Neuronal stem cell (in vitro differentiated cells): ENCODE data around the gene NDP.
A peak's percentile ranks its signal among the peaks of the same experiment; 100 is the strongest.

ENCODE experiments used
- DNase-seq: peaks from one replicate; pipeline ENCODE4 v3.0.0-alpha.2; 2013; ENCODE audit warnings: low spot score
- H2AFZ ChIP-seq: one replicate; pipeline ENCODE4 v1.6.1; 2013; ENCODE audit warnings: mild to moderate bottlenecking, low read length, inconsistent platforms
- H2AK5ac ChIP-seq: 2 replicates; pipeline ENCODE4 v1.6.1; 2013; ENCODE audit warnings: low read depth, mild to moderate bottlenecking, inconsistent platforms, low read length, moderate library complexity, mixed read lengths
- H2BK120ac ChIP-seq: 2 replicates; pipeline ENCODE4 v1.6.1; 2013; ENCODE audit warnings: low read depth, mild to moderate bottlenecking, inconsistent platforms, low read length, moderate library complexity, mixed read lengths
- H2BK12ac ChIP-seq: one replicate; pipeline ENCODE4 v1.6.1; 2013; ENCODE audit warnings: low read length, inconsistent platforms
- H2BK15ac ChIP-seq: 2 replicates; pipeline ENCODE4 v1.6.1; 2013; ENCODE audit warnings: mild to moderate bottlenecking, low read length, inconsistent platforms, mixed read lengths
- H2BK5ac ChIP-seq: one replicate; pipeline ENCODE4 v1.6.1; 2013; ENCODE audit warnings: inconsistent platforms, mild to moderate bottlenecking, low read length, moderate library complexity
- H3K14ac ChIP-seq: one replicate; pipeline ENCODE4 v1.6.1; 2013; ENCODE audit warnings: low read length, inconsistent platforms
- H3K18ac ChIP-seq: 2 replicates; pipeline ENCODE4 v1.6.1; 2013; ENCODE audit warnings: low read length, inconsistent platforms
- H3K23ac ChIP-seq: 2 replicates; pipeline ENCODE4 v1.6.1; 2013; ENCODE audit warnings: low read depth, mild to moderate bottlenecking, mixed read lengths, low read length, inconsistent platforms; ENCODE audit not compliant: poor library complexity
- H3K27ac ChIP-seq: replicated peaks from 3 replicates; pipeline ENCODE4 v1.5.1; 2013; ENCODE audit warnings: low read length, inconsistent platforms
- H3K27me3 ChIP-seq, 3 experiments: 2 replicates each; pipeline ENCODE4 v1.6.1; 2013; ENCODE audit warnings: low read length in 3 of 3, mild to moderate bottlenecking in 2 of 3, inconsistent platforms in 1 of 3, low read depth in 1 of 3, mixed read lengths in 1 of 3, moderate library complexity in 1 of 3; ENCODE audit not compliant: control insufficient read depth in 3 of 3, insufficient read depth in 3 of 3
- H3K36me3 ChIP-seq, 2 donors: replicated peaks in 1 of 2; 2 replicates each; pipeline ENCODE4 v1.6.1; 2013; ENCODE audit warnings: low read length in 2 of 2; ENCODE audit not compliant: control insufficient read depth in 2 of 2, insufficient read depth in 2 of 2
- H3K4ac ChIP-seq: 2 replicates; pipeline ENCODE4 v1.6.1; 2013; ENCODE audit warnings: inconsistent platforms, mild to moderate bottlenecking, low read length, moderate library complexity
- H3K4me1 ChIP-seq, 2 donors: 1 replicate in 1 of 2; 2 replicates in 1 of 2; pipeline ENCODE4 v1.6.1; 2013; ENCODE audit warnings: low read length in 2 of 2, low read depth in 1 of 2; ENCODE audit not compliant: control insufficient read depth in 2 of 2, insufficient read depth in 1 of 2
- H3K4me2 ChIP-seq: one replicate; pipeline ENCODE4 v1.6.1; 2013; ENCODE audit warnings: mild to moderate bottlenecking, low read length, inconsistent platforms; ENCODE audit not compliant: insufficient read depth, poor library complexity, severe bottlenecking
- H3K4me3 ChIP-seq, 2 donors: 2 replicates each; pipeline ENCODE4 v1.5.1; 2013; ENCODE audit warnings: low read length in 2 of 2, mild to moderate bottlenecking in 2 of 2, inconsistent platforms in 1 of 2, moderate library complexity in 1 of 2
- H3K79me1 ChIP-seq: one replicate; pipeline ENCODE4 v1.6.1; 2013; ENCODE audit warnings: low read depth, mild to moderate bottlenecking, inconsistent platforms, low read length, moderate library complexity
- H3K9ac ChIP-seq: one replicate; pipeline ENCODE4 v1.6.1; 2013; ENCODE audit warnings: mild to moderate bottlenecking, low read depth, low read length, inconsistent platforms; ENCODE audit not compliant: poor library complexity
- H3K9me3 ChIP-seq, 2 donors: replicated peaks in 1 of 2; 2 replicates each; pipeline versions ENCODE3 to v1.6.1; 2013; ENCODE audit warnings: low read length in 2 of 2, mild to moderate bottlenecking in 2 of 2, inconsistent platforms in 1 of 2, low read depth in 1 of 2, mixed read lengths in 1 of 2, moderate library complexity in 1 of 2; ENCODE audit not compliant: control insufficient read depth in 2 of 2, insufficient read depth in 1 of 2
- H4K8ac ChIP-seq: one replicate; pipeline ENCODE4 v1.6.1; 2013; ENCODE audit warnings: low read depth, mild to moderate bottlenecking, inconsistent platforms, low read length, moderate library complexity
- H4K91ac ChIP-seq: one replicate; pipeline ENCODE4 v1.6.1; 2013; ENCODE audit warnings: low read length, low read depth, mild to moderate bottlenecking, inconsistent platforms; ENCODE audit not compliant: poor library complexity
- WGBS, 2 donors: extraction: QIAGEN DNeasy Blood & Tissue Kit; methylation state at CpG; one replicate each; pipeline ENCODE4 v1.1.7; 2013; ENCODE audit warnings: missing lambda C conversion rate in 2 of 2, mixed read lengths in 1 of 2; ENCODE audit not compliant: insufficient read length in 2 of 2, insufficient replicate concordance in 1 of 2; ENCODE audit errors: extremely low coverage in 2 of 2; 5-methylcytosine and 5-hydroxymethylcytosine counted together

Gene NDP

GRCh38 chrX:43953218-43953617 is 20.0 kb downstream of the NDP start:
- no peak overlapping the region for H3K27ac ChIP-seq
- no peaks in the 10 kb centered on the region for H3K36me3 ChIP-seq
- no peaks in the 10 kb centered on the region for H3K4me1 ChIP-seq
- H3K4ac ChIP-seq, result no peak overlapping the region
- H4K91ac ChIP-seq, result no peak overlapping the region
- no peak overlapping the region for H2BK12ac ChIP-seq
- H3K23ac ChIP-seq, result no peak overlapping the region
- DNase-seq, result no peak
- no peaks in the 10 kb centered on the region for H3K79me1 ChIP-seq
- H2BK15ac ChIP-seq, result no peak overlapping the region
- no peak overlapping the region for H3K4me2 ChIP-seq
- H3K27me3 ChIP-seq, result no peaks in the 10 kb centered on the region
- H2AK5ac ChIP-seq, result no peak overlapping the region
- no peak overlapping the region for H3K4me3 ChIP-seq
- no peak overlapping the region for H3K9ac ChIP-seq
- no peak overlapping the region for H2BK120ac ChIP-seq
- WGBS, 2 donors, result no CpG with 5 or more reads among the region's 3 CpGs
- no peak overlapping the region for H2BK5ac ChIP-seq
- H3K9me3 ChIP-seq, result no peaks in the 10 kb centered on the region
- H3K18ac ChIP-seq, result no peak overlapping the region
- no peak overlapping the region for H2AFZ ChIP-seq
- H3K14ac ChIP-seq, result no peak overlapping the region
- H4K8ac ChIP-seq, result no peak overlapping the region

DNA sequence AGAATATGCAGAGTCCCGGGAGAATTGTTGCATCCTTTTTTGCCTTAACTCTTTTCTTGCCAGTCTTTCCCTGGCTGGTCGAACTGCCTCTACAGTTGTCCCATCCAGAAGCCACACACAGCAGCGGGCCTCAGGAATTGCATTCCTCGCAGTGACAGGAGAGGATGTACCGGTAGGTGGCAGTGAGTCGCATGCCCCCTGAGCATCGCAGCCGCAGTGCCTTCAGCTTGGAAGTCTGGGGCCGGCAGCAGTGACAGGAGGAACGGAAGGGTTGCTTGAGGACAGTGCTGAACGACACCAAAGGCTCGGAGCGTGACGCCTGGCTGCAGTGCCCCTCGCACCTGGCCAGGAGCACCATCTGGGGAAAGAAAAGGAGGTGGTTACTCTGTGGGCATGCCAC is 23.5 kb downstream of the NDP start:
- DNase-seq, result no peak
- no peak overlapping the region for H3K4me2 ChIP-seq

DNA sequence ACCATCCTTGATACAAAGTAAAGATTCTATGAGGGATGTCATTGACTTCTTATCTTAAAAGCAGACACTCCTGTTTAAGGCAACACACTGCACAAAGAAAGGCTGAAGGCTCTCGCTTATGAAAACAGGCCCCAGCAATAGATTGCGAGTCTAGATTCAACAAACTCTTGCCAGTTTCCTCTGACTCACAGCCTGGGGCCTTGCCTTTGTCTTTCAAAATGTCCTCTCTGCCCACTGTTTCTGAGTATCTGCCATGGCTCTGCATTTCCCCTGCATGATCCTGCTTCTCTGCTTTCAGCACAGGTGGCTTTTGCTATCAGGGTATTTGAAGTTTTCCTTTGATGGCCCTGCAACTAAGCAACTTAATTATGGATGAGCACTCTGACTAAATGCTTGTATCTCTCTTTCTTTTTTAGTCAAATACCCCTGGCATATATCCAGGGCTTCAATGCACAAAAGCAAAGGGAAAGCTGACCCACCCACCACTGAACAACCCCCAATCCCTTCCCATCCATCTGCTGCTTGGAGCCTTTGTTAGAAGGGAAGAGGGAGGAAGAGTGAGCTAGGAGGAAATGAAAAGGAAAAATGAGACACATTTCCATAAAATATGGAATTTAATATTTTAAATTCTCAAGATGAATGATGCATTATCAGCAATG is 32.2 kb downstream of the NDP start:
- Histone ChIP-seq H3K14ac (no peak overlapping the region), H2BK5ac (no peak overlapping the region), H2BK120ac (no peak overlapping the region), H3K9ac (no peak overlapping the region), H3K27me3 (no peaks in the 10 kb centered on the region), H2BK12ac (no peak overlapping the region), H3K4me3 (no peak overlapping the region), H3K79me1 (no peaks in the 10 kb centered on the region), H3K4me2 (no peak overlapping the region), H2AK5ac (no peak overlapping the region), H3K18ac (no peak overlapping the region), H4K8ac (no peak overlapping the region), H2BK15ac (no peak overlapping the region), H4K91ac (no peak overlapping the region), H2AFZ (no peak overlapping the region), H3K23ac (no peak overlapping the region), H3K36me3 (no peaks in the 10 kb centered on the region), H3K27ac (no peak overlapping the region), H3K9me3 (no peaks in the 10 kb centered on the region), H3K4ac (no peak overlapping the region), H3K4me1 (no peaks in the 10 kb centered on the region)
- WGBS, 2 donors, result no CpG with 5 or more reads among the region's 2 CpGs
- DNase-seq, result no peak

More for the DNA sequence above, 23.5 kb downstream of the NDP start:
- Histone ChIP-seq H2BK120ac (no peak overlapping the region), H4K91ac (no peak overlapping the region), H3K4ac (no peak overlapping the region), H3K23ac (no peak overlapping the region), H2AK5ac (no peak overlapping the region), H3K9ac (no peak overlapping the region), H2BK15ac (no peak overlapping the region), H4K8ac (no peak overlapping the region), H3K18ac (no peak overlapping the region), H3K14ac (no peak overlapping the region), H2BK12ac (no peak overlapping the region), H3K27ac (no peak overlapping the region), H3K4me3 (no peak overlapping the region), H3K79me1 (no peaks in the 10 kb centered on the region), H2AFZ (peak overlapping the region; percentile 35), H2BK5ac (no peak overlapping the region), H3K4me1 (no peaks in the 10 kb centered on the region), H3K27me3 (peaks cover 0 to 2% (median 0%) of the 10 kb centered on the region in 3 experiments), H3K9me3 (no peaks in the 10 kb centered on the region), H3K36me3 (no peaks in the 10 kb centered on the region)
- WGBS, 2 donors, result no CpG with 5 or more reads among the region's 15 CpGs

DNA sequence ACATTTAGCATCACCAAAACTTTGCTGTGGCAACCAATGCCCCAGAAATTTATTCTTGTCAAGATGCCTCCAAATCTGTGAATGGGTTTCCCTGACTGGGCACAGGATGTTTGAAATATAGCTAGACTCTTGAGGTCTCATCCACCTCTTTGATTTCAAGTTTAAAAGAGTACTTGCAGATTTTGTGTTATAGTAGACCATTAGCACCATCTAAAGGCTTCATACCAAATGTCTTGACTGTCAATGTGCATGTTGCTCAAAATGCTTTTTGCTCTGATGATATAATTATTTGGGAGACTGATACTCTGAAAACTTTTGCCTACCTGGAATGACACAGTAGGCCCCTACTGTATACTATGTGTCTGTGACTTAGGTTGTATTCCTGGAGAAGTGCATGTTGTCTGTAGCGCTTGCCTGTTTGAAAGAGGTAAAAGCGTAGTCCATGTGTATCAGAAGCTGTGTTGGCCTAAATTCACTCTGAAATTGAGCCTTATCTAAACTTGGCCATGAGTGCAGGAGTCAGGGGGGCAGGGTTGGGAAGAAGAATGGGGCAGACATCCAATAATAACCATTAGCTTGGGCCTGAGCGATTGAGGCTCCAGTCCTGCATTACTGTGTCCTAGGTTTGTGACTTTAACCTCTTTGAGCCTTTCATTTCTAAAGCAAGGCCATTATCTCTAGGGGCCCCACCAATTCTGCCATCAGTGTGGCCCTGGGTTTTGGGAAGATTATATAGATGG is 33.8 kb downstream of the NDP start:
- no peak overlapping the region for H2AFZ ChIP-seq
- no peak overlapping the region for H3K14ac ChIP-seq
- no peak overlapping the region for H3K4me2 ChIP-seq
- no peaks in the 10 kb centered on the region for H3K36me3 ChIP-seq
- H3K9ac ChIP-seq, result no peak overlapping the region
- DNase-seq, result no peak
- no peak overlapping the region for H3K23ac ChIP-seq
- no peak overlapping the region for H3K4me3 ChIP-seq
- H2AK5ac ChIP-seq, result no peak overlapping the region
- WGBS, 2 donors, result no CpG with 5 or more reads among the region's 3 CpGs
- H3K79me1 ChIP-seq, result no peaks in the 10 kb centered on the region
- H3K18ac ChIP-seq, result no peak overlapping the region
- H3K4ac ChIP-seq, result no peak overlapping the region
- no peak overlapping the region for H2BK5ac ChIP-seq
- H3K4me1 ChIP-seq, result no peaks in the 10 kb centered on the region
- H3K27me3 ChIP-seq, result no peaks in the 10 kb centered on the region
- no peak overlapping the region for H2BK120ac ChIP-seq
- no peak overlapping the region for H4K91ac ChIP-seq
- no peak overlapping the region for H2BK15ac ChIP-seq
- H4K8ac ChIP-seq, result no peak overlapping the region
- H3K27ac ChIP-seq, result no peak overlapping the region
- H2BK12ac ChIP-seq, result no peak overlapping the region
- H3K9me3 ChIP-seq, result no peaks in the 10 kb centered on the region
